Measurements from ENCODE around the gene CELF1.

The CELF1 gene

DNA sequence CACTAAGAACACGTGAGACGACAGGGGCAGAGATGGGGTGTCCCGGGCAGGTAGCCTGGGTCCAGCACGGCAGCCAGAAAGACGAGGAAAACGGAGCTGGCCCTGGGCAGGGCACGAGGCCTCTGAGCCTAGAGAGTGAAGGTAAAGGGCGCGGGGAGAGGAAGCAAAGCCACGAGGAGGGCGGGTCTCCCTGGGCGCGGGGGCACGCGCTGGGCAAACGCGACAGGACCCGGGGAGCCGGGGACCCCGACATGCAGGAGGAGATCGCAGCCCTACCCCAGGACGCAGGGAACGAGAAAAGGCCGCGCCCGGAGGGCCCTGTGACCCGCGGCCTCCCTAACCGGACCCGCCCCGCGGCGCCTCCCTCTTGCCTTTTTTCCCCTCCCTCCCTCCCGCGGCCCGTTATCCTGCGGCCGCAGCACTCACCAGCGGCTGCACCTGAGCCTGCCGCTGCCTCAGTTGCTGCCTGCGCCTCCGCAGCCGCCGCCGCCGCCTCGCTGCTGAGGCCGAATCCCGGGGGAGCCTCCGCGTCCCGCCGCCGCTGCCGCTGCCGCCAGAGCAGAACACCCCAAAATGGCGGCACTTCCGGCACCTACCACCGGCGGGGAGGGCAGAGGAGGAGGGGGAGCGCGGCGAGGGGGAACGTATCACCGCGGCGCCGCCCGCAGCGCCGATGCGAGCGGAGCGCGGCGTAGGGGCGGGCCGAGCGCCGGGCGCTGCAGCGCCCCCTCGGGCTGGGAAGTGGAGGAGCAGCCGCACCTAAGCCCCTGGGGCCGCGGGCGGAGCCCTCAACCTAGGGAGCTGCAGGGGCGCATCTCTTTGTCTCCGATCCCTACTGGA is at the start of gene CELF1:
Gene CELF1 (minus strand): TSS at position 567 of the 840 bp plus-strand sequence. CDS start 53,609 bp downstream, outside the sequence.
- peak; percentile 90 for DNase-seq (ENCODE audit: low read depth)

DNA sequence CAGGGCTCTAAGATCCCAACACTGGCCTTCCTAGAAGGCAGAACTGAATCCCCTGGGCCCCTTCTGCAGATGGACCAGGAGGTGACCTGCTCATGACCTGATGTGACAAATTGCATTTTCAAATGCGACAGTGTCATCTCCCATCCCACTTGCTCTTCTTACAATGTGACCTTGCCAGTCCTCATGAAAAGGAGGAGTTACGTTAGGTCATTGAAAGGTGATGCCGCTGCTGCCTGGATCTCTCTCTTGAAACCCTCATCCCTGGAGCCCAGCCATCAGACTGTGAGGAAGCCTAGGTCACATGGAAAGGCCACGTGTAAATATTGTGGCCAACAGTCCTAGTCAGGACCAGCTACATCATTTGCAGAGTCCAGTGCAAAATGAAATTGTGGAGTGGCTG is 47.0 kb upstream of the CELF1 start:
- DNase-seq (ENCODE audit: low read depth) = no peak

DNA sequence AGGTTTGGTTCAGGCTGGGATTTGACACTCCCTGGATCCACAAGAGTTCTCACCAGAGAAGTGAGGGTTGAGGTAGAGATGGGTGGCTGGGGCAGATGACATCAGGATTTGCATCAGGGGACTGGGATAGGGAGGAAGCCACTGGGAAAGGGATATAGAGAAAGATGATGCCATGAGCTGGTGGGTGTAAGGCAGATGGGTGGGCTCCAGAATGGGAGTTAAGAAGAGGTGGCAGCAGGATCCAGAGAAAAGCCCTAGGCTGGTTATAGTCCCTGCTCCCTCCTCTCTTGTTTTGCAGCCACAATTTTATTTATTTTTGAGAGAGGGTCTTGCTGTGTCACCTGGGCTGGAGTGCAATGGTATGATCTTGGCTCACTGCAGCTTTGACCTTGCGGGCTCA is 43.0 kb upstream of the CELF1 start:
- DNase-seq (ENCODE audit: low read depth) = no peak

DNA sequence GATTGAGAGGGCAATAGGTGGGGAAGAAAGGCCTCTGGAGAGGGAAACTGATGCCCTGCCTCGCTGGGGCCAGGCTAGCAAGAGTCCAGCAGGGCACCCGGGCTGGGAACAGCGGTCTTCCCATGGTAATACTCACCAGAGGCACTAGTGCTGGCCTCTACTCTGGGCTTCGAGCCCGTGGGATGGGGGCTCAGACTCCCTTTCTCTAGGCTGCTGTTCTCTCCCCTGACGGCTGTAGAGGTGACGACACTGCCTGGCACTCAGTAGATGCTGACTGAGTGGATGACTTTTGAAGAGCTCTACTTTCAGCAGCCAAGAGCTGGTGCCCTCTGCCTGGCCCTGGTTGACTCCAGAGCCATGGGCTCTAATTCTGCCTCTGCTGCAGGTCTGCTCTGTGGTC is 42.1 kb upstream of the CELF1 start:
- DNase-seq (ENCODE audit: low read depth) = no peak

DNA sequence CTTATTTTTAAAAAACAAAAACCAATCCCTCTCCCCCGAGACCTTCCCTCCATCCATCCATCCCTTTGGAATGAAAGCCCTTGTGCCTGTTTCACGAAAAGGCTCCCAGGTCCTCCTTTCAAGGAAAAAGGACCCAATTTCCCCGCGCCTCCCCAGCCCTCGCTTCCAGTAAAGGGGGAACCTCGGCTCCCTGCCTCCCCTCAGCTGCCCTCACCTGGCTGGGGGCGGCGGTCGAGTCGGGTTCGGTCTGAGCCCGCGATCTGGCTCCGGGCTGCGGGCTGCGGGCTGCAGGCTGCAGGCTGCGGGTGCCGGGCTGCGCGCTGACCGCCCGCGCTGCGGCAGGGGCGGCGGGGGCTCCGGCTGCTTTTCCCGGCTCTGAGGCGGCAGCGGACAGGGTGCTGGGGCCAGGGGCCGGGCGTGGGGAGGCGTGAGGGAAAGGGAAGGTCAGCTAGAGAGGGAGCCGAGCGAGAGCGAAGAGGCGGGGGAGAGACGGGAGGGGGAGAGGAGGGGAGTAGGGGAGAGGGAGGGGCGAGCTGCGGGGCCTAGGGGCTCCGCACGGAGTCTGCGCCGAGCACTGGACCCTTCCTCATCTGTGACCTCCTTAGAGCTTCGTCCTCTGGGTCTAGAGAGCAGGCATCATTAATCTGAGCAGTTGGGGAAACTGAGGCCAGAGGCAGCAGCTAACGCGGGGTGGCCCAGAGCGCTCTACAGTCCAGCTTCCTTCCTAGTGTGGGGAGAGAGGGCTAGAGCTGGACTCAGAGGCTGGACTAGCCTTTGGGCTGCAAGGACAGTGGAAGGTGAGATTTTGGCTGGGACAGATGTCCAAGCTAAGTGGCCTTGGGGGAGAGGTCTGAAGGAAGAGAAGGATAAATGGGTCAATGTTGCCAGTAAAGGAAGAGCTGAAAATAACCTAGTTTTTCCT is 41.3 kb upstream of the CELF1 start, which contains the start of gene C1QTNF4:
Gene C1QTNF4 (minus strand): TSS at position 478 of the 922 bp plus-strand sequence. CDS start 3,601 bp downstream, outside the sequence.
- DNase-seq (ENCODE audit: low read depth) = no peak

DNA sequence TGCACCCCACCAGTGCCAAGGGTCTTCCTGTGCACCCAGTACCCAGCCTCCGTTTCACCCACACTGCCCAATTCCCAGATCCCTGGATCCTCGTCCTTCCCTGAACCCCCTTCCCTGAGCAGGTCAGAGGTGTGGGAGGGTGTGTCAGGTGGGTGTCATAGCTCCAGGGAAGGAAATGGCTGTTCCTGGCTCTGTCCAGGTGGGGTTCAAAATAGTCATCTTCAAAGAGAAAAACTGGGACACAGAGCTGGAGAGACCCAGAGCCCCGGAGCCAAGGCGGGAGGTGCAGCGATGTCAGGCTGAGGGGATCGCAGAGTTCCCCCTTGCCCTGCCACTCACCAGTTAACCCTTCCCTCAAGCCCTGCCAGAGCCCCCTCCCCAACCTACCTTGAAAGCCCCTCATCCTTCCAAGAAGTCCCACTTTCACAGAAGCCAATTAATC is 40.6 kb upstream of the CELF1 start:
- no peak for DNase-seq (ENCODE audit: low read depth)

DNA sequence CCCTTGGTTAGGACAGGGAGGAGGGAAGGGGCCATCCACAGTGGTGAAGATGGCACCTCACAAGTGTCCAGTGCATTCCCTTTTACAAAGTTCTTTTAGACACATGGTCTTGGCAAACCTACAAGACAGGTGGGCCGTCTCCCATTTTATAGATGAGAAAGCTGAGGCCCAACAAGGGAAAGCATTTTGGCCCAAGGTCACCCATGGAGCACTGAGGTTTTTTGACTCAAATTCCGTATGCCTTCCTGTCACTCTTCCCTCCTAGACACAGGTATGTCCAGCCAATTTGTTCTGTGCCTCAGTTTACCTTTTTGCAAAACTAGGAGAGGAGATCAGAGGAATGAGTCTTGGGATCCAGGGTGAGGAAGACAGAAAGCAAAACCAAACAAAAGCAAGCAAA is 40.0 kb upstream of the CELF1 start:
- no peak for DNase-seq (ENCODE audit: low read depth)

DNA sequence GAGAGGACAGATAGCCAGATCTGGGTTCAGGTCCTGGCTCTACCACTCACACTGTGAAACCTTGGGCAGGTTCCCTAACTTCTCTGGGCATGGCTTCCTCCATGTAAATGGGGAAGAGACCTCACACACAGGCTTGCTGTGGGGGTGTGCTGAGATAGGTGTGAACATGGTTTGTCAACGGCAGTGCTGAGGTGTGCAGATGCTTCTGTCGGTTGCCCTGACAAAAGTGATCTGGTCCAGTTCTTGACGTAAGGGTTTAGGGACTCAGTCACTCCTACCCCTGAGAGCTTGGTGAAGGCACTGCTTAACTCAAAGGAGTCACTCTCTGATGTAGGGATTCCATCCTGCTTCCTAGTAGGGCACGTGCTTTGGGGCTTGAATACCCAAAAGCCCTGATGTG is 39.3 kb upstream of the CELF1 start:
- no peak for DNase-seq (ENCODE audit: low read depth)

DNA sequence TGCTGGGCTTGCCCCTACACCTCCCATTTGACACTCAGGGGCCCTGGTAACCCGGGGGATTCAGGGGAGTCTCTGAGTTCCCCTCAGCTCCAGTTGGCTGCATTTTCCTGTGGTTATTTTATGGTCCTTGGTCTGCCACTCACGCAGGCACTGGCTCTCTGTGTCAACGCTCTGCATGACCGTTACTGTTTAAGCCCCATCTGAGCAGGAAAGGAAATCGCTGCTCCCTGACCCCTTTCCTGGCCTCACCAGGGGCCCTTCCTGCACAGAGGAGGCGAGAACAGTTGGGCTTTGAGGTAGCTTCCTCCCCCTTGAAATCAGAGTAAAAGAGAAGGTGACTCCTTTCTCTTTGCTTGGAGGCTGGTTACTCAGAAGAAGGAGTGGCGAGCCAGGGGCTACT is 38.8 kb upstream of the CELF1 start:
- no peak for DNase-seq (ENCODE audit: low read depth)

DNA sequence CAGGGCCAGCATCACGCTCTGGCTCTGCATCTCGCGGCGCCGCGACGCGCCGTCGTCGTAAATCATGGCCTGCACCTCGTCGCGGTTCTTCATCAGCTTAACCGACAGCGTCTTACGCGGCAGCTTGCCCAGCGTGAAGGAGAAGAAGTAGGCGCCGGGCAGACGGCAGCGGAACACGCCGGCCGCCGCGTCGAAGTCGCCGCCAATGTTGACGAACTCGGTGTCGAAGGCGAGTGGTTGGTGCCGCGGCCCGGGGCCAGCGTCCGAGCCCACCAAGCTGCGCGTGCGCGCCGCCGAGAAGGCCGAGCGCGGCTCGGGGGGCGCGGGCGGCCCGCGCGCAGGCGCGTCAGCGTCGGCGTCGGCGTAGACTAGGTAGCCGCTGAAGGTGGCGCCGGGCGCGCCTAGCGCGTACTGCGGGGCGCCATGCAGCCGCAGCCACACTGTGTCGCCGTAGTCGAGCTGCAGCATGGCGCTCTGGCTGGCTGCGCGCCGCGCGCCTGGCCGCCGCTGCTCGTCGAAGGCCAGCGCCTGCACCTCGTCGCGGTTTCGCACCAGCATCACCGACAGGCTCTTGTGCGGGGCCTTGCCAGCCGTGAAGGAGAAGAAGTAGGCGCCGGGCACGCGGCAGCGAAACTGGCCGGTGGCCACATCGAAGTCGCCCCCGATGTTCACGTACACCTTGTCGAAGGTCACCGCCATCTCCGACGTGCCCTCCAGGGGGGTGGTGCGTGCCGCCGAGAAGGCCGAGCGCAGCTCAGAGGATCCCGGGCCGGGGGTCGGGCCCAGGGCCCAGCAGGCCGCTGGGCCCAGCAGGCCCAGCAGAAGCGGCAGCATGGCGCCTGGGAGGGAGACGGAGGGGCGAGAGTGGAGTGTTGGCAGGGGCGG is 37.3 kb upstream of the CELF1 start:
- DNase-seq (ENCODE audit: low read depth) = peak; percentile 20

DNA sequence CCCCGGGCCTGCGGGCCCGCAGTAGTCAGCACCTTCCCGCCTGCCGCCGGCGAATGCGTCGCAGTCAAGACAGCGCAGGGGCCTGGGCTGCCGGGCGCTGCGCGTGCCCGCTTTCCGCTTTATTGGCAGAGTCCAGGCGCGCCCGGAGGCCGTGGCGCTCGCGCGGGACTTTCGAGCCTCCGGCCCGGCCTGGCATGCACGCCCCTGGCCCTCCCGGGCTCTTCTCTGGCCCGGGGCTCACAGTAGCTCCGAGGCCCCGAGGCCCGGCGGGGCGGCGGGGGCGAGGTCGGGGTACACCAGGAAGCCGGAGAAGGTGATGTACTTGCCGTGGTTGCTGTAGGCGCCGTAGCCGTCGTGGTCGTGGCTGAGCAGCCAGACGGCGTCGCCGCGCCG is 36.6 kb upstream of the CELF1 start:
- DNase-seq (ENCODE audit: low read depth) = no peak

DNA sequence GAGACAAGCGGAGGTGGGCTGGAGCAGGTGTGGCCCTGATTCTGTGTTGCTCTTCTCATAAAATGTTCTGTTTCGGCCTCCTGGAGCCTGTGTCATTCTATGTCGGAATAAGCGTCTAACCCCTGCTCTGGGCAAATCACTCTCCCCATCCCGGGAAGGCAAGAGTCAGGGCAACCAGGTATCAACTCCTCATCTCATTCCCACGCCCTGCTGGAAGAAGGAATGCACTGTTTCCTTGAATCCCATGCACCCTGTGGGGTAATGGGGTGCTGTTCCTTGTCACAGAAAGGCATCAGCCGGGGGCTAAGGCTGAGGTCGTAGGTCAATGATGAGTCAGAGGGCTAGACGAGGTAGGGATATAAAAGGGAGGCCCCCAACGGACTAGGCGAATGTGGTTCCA is 36.2 kb upstream of the CELF1 start:
- DNase-seq (ENCODE audit: low read depth) = no peak

DNA sequence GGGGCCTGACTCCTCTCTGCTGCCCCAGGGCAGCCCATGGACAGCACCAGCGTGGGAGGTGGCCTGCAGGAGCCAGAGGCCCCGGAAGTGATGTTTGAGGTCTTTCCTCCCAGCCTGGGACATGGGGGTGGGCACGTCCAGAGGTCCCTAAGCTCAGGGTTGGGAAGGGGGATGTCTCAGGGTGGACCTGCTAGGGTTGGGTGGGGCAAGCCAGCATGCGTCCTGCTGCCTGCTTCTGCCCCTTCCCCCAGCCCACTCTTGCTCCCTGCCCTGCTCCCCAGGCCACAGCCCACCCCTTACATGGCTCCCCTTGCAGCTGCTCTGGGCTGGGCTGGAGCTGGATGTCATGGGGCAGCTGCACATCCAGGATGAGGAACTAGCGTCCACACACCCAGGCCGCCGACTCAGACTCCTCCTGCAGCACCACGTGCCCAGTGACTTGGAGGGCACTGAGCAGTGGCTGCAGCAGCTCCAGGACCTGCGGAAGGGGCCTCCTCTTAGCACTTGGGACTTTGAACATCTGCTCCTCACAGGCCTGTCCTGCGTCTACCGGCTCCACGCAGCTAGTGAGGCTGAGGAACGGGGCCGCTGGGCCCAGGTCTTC is 34.9 kb upstream of the CELF1 start:
- no peak for DNase-seq (ENCODE audit: low read depth)

DNA sequence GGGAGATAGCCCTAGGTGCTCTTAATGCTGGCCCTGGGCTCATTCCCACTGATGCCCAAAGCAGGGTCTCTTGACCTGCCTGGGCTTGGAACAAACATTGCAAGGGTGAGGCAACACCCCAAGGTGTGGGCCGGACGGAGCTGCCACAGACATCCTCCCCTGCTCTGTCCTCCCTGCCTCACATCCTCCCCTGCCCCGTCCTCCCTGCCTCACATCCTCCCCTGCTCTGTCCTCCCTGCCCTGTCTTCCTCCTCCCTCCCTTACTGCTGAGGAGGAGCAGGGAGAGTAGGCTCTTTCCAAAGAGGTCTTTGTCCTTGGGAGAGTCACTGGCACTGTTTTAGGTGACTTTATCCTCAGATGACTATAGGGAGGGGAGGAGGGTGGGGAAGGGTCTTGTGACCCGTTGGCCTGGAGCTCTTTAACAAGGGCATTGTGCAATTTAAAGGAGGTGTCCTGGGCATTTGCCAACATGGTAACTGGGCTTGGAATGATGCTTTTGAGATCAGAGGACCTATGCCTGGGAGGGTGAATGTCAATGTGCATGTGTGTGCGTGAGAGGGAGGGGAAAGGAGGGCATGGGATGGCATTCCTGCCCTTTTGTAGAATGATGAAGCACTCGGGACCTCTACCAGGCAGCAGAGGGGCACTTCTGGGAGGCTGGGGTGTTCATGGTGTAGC is 34.2 kb upstream of the CELF1 start:
- no peak for DNase-seq (ENCODE audit: low read depth)

DNA sequence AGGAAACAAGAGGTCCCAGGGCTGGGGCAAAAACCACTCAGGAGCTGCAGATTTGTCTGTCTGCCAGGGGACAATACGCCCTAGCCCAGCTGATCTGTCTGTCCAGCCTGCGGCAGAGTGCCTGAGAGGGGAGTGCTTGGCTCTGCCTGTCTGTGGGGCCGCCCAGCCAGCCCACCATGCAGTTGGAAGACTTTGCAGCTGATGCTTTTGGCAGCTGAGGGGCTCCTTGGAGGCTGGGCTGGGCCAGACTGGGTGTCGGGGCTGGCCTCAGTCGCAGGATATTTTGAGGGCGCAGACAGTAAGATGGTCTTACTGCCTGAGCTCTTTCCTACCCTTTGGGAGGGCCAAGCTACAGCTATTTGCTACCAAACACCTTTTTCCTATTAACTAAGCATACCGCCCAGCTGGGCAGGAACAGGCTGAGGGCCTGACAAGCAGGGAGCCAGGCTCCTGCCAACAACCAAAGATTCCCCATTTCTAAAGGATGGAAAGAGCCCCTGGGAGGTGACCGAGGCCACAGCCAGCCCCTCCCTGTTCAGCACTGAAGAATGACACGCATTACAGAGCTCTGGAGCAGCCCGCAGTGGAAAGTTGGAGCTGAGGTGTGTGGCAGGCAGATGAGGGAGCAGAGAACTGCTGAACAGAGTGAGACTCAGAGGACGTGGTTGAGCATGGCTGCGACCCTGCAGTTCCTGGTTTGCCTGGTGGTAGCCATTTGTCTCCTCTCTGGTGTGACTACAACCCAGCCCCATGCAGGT is 33.3 kb upstream of the CELF1 start, which contains the start of gene FAM180B:
Gene FAM180B (plus strand): TSS at position 581 of the 758 bp plus-strand sequence. CDS start 91 bp downstream, at position 672.
- no peak for DNase-seq (ENCODE audit: low read depth)

DNA sequence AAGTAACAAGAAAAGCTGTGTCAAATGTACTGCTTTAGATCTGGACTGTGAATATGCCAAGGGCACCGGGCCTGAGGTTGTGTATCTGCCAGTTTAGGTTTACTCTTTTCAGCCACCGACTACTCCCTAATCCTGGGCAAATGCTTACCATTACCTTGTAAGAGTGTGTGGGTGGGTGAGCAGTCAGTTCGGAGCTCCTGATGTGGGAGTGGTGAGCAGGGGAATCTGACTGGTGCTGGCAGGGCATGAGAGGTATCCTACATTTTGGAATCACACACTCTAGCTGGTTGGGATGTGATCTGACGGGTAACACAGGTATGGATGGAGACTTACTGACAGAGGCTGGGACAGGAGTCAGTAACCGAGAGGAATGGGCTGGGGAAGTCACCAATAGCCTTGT is 30.9 kb upstream of the CELF1 start:
- no peak for DNase-seq (ENCODE audit: low read depth)

DNA sequence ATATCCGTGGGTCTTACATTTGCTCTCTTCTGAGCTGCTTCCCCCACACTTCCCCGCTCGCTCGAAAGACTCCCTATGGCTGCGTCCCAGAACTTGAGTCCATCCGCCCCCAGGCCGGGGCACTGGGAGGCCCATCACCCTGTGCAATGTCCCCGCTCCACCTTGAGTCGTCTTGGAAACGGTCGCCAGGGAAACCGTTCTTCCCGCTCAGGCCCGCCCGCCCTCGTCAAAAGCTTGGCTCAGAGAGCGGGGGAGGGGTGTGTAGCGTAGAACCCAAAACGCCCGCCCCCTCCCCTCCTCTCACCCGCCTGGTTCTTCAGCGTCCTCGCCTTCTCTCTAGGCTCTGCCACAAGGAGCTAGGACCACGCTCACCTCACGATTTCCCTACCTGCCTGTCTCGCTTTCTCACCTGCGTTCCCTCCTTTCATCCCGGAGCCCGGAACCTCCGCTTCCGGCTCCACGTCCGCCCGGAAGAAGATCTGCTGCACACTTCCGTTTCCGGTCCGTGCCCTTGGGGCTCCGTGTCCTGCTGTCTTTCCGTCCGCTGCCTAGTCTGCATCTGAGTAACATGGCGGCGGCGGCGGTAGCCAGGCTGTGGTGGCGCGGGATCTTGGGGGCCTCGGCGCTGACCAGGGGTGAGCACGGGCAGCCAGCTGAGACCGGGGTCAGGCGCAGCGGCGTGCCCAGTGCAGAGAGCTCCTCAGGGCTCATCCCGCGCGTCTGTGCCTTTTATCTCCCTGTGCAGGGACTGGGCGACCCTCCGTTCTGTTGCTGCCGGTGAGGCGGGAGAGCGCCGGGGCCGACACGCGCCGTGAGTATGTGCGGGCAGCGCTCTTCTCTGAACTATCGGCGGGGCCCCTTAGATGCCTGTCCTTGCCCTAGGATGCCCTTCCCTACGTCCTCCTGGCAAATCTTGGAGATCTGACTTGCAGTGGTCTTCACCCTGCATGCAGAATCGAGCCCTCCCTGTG is 25.9 kb upstream of the CELF1 start, which contains the start of the genes KBTBD4 and NDUFS3:
Gene KBTBD4 (minus strand): TSS at position 447 of the 971 bp plus-strand sequence. CDS start 19 bp downstream, at position 428.
Gene NDUFS3 (plus strand): TSS at position 551 of the 971 bp plus-strand sequence. CDS start 18 bp downstream, at position 569.
- DNase-seq (ENCODE audit: low read depth) = peak; percentile 89

DNA sequence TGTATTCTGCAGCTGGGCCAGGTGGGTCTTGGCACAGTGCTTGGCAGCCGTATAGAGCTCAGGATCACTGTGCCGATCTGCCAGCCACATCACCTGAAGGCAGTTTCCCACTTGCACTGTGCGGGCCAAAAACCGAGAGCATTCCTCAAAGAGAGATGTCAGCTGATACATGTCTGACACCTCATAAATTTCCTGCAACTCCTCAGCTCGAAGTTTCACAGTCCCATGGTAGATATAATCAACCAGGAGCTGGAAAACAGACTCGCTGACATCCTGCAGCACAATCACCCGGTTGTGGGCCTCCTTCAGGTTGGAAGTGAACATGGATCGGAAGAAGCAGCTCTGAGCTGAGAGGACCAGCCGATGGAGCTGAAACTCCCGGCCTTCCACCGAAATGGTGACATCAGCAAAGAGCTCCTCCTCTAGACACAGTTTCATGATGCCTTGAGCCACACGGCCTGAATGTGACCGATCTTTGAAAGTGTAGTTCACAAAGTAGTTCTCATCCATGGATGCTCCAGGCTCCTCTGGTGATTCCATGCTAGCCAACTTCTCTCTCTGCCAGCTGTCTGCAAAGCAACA is 24.6 kb upstream of the CELF1 start:
- DNase-seq (ENCODE audit: low read depth) = no peak

All from iris pigment epithelial cell (primary cell).